SK-N-SH (cell line): Measurements from ENCODE around the gene PPP1R11.

Experiments used
- NRF1 ChIP-seq: IDR thresholded peaks from 2 replicates; pipeline ENCODE4 v1.6.1; 2012; ENCODE audit warnings: low read depth, mild to moderate bottlenecking, low read length
- RFX5 ChIP-seq: IDR thresholded peaks from 2 replicates; pipeline ENCODE4 v1.6.1; 2012; ENCODE audit warnings: mild to moderate bottlenecking, improper control_type of control experiment, low read length

- no peak for TF ChIP-seq RFX5
- no peak for TF ChIP-seq NRF1
These were observed 49.7 kb downstream of the PPP1R11 start for GRCh38 chr6:30116724-30117123.
